Type B pancreatic cell (in vitro differentiated cells): ENCODE results near the gene SPRY4. TPM values are rescaled to one million over a fixed set of nuclear protein-coding genes. Genes with fewer than 3 reads are reported as not detected.

Source experiments
- DNase-seq: peaks from one replicate; pipeline ENCODE4 v3.0.0; 2021; ENCODE audit warnings: mixed read lengths; ENCODE audit not compliant: unreplicated experiment; ENCODE audit errors: extremely low spot score
- H3K27ac Mint-ChIP-seq: 2 replicates; pipeline ENCODE4 v1.8.0; 2021; ENCODE audit warnings: mild to moderate bottlenecking, mixed read lengths
- H3K27me3 Mint-ChIP-seq: 2 replicates; pipeline ENCODE4 v1.8.0; 2021; ENCODE audit warnings: mixed read lengths
- H3K36me3 Mint-ChIP-seq: 2 replicates; pipeline ENCODE4 v1.8.0; 2021; ENCODE audit warnings: mixed read lengths
- H3K4me1 Mint-ChIP-seq: one replicate; pipeline ENCODE4 v1.8.0; 2021; ENCODE audit warnings: mixed read lengths; ENCODE audit not compliant: unreplicated experiment
- H3K4me3 Mint-ChIP-seq: 2 replicates; pipeline ENCODE4 v1.8.0; 2021; ENCODE audit warnings: mild to moderate bottlenecking, mixed read lengths
- H3K9me3 Mint-ChIP-seq: 2 replicates; pipeline ENCODE4 v1.8.0; 2021; ENCODE audit warnings: mixed read lengths
- total RNA-seq: library from RNA; stranded (reverse); gene quantifications from 2 replicates; pipeline ENCODE4 v1.2.1, GENCODE V29; 2021; ENCODE audit warnings: low replicate concordance
- TF ChIP-seq, protein P1 (sequence below): fragments of 200-600 bp; sonication (generic); conservative IDR thresholded peaks from 2 replicates; pipeline ENCODE4 v1.5.0; 2021; ENCODE audit warnings: antibody characterized with exemption, mild to moderate bottlenecking

Gene SPRY4
- total RNA-seq, 1 donor from 2014 or later: 20.7 TPM

DNA sequence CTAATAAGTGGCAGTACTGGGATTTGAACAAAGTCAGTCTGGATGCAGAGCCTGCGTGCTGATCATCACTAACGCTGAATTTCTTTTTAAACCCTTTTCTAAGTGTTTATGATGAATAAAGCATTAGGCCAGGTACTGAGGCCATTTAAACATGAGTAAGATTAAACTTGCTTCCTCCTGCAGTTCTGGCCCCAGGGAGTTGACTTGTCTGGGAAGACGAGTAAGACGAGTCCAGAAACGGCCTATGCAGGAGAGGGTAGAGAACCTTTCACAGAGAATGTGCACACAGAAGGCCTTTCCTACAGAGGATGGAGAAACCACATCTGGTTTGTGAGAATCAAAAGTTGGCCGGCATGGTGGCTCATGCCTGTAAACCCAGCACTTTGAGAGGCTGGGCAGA lies 42.9 kb downstream of the SPRY4 start:
- Mint-ChIP-seq H3K36me3 (no peaks in the 10 kb centered on the region), H3K27me3 (no peaks in the 10 kb centered on the region), H3K4me1 (peaks cover 50% of the 10 kb centered on the region), H3K4me3 (peak overlapping the region; percentile 62), H3K9me3 (no peaks in the 10 kb centered on the region), H3K27ac (peak overlapping the region; percentile 82)
- DNase-seq: no peak
- TF ChIP-seq, protein P1, sequence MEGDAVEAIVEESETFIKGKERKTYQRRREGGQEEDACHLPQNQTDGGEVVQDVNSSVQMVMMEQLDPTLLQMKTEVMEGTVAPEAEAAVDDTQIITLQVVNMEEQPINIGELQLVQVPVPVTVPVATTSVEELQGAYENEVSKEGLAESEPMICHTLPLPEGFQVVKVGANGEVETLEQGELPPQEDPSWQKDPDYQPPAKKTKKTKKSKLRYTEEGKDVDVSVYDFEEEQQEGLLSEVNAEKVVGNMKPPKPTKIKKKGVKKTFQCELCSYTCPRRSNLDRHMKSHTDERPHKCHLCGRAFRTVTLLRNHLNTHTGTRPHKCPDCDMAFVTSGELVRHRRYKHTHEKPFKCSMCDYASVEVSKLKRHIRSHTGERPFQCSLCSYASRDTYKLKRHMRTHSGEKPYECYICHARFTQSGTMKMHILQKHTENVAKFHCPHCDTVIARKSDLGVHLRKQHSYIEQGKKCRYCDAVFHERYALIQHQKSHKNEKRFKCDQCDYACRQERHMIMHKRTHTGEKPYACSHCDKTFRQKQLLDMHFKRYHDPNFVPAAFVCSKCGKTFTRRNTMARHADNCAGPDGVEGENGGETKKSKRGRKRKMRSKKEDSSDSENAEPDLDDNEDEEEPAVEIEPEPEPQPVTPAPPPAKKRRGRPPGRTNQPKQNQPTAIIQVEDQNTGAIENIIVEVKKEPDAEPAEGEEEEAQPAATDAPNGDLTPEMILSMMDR: no peak

DNA sequence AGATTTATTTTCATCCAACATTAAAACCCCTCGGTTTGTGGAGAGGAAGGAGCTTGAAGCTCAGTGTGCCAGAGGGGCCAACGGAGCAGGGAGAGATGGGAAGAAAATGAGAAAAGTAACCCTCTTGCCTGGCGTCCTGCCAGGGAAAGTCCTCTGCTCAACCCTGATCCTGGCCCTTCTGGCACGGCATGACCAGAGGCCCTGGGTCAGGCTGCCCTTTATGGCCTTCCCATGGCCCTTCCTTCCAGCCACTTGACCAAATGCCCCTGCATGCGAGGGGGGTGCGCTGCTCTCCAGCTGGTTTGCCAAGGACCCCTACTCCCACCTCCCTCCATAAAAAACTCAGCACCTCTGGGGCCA lies 43.8 kb downstream of the SPRY4 start:
- peaks cover 50% of the 10 kb centered on the region for H3K4me1 Mint-ChIP-seq
- DNase-seq: no peak
- peak overlapping the region; percentile 44 for H3K4me3 Mint-ChIP-seq
- TF ChIP-seq, protein P1: no peak
- no peaks in the 10 kb centered on the region for H3K36me3 Mint-ChIP-seq
- H3K27ac Mint-ChIP-seq: peak overlapping the region; percentile 82
- H3K9me3 Mint-ChIP-seq: no peaks in the 10 kb centered on the region
- H3K27me3 Mint-ChIP-seq: no peaks in the 10 kb centered on the region

DNA sequence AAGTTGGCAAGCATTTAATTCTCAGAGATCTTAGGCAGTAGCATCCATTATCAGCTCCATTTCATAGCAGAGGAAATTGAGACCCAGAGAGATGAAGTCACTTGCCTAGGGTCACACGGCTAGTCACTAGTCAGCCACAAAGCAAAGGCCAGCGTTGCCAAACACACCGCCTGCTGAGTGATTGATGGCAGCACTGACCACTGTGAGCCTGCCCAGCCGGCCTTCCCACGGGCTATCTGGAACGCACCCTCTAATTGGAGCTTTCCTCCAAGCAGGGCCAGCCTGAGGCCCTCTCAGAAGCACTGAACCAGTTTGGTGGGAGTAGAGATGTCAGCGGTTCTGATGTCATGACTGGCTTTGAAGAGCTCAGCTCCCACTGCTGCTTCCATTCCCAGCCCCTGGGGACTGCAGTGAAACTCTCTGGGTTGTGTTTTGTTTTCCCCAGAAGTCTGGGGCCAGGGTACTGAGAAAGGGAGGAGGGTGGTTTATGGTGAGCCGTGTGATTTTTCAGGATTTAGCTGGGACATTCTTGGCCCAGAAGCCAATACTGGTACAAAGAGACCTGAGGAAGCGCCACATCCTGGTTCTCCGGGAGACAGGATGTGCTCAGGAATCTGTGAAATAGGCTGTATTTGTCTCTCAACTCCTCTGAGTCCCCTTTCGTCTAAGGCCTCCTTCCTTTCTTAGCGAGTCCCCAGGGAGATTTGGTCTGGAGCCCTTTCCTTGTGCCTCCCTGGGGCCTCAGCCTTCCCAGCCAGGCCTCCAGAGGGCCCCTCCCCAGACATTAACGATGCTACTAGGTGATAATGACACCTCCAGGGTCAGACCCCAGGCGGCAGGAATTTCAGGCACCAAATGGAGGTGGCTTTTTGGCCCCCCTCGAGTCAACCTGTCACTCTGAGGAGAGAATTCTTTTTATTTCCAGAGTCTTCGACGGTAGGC lies 44.5 kb downstream of the SPRY4 start:
- no peaks in the 10 kb centered on the region for H3K27me3 Mint-ChIP-seq
- no peaks in the 10 kb centered on the region for H3K36me3 Mint-ChIP-seq
- TF ChIP-seq, protein P1: no peak
- peak; percentile 77 for DNase-seq
- peaks cover 43% of the 10 kb centered on the region for H3K4me1 Mint-ChIP-seq
- H3K27ac Mint-ChIP-seq: peak overlapping the region; percentile 82
- peak overlapping the region; percentile 60 for H3K4me3 Mint-ChIP-seq
- H3K9me3 Mint-ChIP-seq: no peaks in the 10 kb centered on the region

DNA sequence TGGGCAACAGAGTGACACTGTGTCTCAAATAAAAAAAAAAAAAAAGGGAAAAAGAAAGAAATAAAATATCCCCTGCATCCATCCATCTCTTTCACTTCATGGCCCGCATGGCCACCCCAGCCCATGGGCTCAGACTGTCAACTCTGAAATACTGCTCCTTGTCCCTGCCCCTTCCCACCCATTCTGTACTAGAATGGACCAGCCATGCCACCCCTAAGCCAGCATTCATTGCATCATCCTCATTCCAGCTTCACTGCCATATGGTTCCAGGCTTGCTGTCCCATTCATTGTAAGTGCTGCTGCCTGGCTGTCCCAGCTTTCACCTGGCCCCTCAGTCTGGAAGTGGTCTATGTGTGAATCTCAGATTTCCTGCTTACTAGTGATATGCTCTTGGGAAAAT lies 46.2 kb downstream of the SPRY4 start:
- no peaks in the 10 kb centered on the region for H3K36me3 Mint-ChIP-seq
- TF ChIP-seq, protein P1: no peak
- DNase-seq: no peak
- H3K27ac Mint-ChIP-seq: peak overlapping the region; percentile 17
- H3K4me3 Mint-ChIP-seq: no peak overlapping the region
- peaks cover 43% of the 10 kb centered on the region for H3K4me1 Mint-ChIP-seq
- no peaks in the 10 kb centered on the region for H3K27me3 Mint-ChIP-seq
- no peaks in the 10 kb centered on the region for H3K9me3 Mint-ChIP-seq

DNA sequence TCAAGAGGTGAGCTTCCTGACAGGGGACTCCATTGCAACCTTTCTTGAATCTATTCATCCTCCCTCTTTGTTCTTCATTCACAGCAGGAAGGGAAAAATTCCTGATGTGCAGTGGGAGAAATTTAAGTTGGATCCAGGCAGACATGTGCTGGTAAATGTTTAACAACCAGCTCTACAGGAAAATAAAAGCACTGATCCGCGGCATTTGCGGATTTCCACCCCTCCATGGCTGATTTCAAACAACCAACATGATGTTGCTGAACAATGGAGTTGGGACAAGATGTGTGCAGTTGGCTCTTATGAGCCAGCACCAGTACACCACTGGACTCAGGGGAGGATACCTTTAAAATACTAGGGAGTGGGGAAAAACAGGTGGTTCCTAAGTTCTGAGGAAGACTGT lies 47.0 kb downstream of the SPRY4 start:
- DNase-seq: no peak
- Mint-ChIP-seq H3K36me3 (no peaks in the 10 kb centered on the region), H3K27ac (no peak overlapping the region), H3K4me1 (peaks cover 43% of the 10 kb centered on the region), H3K4me3 (no peak overlapping the region), H3K27me3 (no peaks in the 10 kb centered on the region), H3K9me3 (no peaks in the 10 kb centered on the region)
- TF ChIP-seq, protein P1: no peak
